HG03575 (cell line): ENCODE data around the gene BMPER.

ENCODE experiments used
- ATAC-seq: cut with Tn5 transposase; IDR thresholded peaks from one replicate; pipeline ENCODE4 v1.9.1; 2021; ENCODE audit not compliant: unreplicated experiment, insufficient number of reproducible peaks, low FRiP score; ENCODE audit errors: extremely low read depth

The BMPER gene

DNA sequence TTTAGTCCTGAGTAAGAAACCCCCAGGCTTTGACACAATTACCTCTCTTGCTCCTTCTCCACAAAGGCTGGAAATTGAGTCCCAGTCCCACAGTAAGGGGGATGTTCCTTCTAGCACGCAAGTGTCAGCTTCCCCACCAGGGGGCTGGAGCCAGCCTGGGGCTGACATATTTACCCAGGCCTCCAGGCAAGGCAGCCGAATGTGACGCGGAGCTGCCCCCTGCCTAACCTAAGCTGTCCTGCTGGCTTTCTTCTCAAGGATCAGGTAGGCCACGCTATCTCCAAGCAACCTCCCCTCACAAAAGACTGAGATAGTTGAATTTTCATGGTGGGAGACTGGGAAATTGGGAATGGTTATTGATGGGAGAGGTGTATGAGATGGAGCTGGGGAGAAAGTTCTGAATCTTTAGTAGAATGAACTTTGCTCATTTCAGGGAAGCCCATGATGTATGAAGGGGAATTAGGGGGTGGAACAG is 19.2 kb upstream of the BMPER start:
- no peak for ATAC-seq

DNA sequence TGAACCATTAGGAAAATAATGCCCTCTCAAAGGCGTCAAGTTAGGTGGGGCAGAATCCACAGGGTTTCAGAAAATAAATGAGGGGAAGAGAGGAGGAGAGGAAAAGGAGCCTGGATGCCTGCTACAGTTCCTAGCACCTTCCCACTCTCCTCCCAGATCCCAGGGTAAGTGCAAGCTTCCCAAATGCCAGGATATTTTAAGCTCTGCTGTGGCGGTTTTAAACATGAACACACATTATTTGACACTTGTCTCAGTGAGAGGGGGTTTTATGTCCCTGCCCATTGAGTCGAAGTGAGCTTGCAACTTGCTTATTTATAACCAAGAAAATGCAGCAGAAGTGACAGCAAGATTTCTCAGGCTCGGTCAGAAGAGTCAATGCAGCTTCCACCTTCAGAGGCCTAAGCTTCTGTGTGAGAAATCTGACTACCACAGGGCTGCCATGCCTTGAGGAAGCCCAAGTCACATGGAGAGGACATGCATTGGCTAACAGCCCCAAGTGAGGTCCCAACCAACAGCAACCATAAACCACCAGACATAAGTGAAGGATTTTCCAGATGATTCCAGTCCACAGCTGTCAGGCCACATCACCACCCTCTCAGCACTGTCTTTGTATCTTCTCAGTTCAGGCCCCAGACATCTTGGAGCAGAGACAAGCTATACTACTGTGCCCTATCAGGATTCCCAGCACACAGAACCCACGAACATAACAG is 17.9 kb upstream of the BMPER start:
- no peak for ATAC-seq

DNA sequence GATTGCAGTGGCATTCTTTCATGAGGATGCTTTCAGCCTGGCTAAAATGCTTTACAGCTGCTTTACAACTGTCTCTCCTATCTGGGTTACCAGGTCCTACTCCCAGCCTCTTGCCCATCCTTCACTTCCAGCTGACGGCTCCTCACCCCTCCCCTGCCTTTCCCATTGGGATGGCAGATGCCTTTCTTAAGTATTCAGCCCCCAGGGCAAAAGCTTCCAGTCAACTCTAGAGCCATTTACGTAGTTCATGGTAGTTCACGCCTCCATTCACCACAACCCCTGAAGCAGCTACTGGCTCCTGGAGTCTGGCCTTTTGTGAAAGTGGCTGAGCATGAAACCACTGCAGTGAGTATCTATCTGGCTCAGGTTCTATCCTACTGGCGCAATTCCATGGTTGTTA is 17.2 kb upstream of the BMPER start:
- ATAC-seq = no peak

DNA sequence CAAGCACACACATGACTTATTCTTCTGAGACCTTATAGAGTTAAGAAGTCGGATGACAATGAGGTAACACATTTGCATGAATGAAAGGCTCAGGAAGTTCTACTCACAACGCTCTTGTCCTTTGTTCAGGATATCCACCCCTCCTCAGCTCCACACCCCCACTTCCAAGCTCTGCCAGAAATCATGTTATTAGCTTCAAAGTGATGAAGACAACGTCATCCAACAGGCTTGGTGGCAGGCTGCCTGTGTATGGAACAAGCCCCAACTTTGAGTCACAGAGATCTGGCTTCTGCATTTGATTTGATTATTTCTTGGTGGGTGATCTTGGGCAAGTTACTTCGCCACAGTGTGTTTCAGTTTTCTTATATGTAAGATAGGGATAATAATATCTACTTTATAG is 12.4 kb upstream of the BMPER start:
- no peak for ATAC-seq

DNA sequence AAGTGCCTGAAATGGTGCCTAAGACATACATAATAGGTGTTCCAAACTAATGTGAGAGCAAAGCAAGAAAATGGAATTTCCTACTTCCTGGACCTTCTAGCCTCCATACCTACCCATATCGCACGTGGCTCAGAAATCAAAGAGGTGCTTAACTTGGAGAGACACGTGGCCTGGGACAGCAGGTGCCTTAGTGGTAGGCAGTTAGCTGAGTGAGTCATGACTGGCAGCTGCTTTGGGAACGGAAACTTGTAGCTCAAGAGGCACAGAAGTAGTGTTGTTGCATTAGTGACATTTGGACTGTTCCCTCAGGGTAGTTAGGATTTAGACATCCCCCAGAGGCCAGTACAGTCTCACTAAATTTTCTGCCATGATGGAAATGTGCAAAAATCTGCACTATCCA is 12.0 kb upstream of the BMPER start:
- ATAC-seq = no peak

DNA sequence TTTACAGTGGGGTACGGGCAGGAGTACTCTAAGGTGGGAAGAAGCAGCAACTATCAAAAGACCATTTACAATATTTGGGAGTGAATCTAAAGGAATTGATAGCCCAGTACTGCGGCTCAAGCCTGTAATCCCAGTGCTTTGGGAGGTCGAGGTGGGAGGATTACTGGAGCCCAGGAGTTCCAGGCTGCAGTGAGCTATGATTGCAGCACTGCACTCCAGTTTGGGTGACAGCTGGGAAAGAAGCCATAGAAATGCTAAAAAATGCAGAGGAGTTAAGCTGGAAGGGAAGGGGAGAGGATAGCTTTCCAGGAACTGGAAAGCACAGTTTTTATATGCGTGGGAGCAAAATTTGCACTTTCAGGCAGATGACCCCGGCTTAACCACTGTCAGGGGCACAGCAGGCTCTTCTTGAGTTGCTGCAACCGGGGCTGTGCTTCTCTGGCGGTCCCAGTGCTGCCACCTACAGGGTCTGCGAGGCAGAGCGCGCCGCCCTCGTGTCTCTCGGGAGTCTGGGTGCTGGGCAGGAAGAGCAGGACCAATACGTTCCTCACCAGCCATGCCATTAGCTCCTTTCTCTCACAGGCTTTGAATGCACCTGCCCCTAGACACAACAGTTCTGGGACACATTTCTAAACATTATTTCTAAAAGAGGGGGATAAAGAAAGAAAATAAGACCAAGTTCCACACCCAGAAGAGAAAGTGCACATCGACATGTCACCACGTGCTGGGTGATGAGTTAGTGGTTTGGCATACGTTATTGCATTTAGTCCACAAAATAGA is 10.1 kb upstream of the BMPER start:
- no peak for ATAC-seq

DNA sequence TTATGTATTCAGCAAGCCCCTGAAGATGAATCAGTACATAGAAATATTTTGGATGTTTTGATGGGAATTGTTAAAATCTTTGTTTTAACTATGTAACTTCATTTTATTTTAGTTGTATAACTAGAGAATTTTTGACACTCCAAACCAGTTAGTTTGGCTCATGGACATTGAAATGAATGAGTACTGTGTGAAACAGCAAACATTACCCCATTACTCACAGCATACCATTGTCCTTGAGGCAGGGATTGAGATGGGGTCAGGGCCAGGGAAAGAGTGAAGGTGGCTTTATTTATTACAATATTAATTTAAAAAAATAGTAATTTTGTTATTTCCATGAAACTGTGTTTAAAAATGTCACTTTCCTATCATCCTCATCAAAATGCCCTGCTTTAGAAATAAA is 4.8 kb upstream of the BMPER start:
- ATAC-seq = no peak

DNA sequence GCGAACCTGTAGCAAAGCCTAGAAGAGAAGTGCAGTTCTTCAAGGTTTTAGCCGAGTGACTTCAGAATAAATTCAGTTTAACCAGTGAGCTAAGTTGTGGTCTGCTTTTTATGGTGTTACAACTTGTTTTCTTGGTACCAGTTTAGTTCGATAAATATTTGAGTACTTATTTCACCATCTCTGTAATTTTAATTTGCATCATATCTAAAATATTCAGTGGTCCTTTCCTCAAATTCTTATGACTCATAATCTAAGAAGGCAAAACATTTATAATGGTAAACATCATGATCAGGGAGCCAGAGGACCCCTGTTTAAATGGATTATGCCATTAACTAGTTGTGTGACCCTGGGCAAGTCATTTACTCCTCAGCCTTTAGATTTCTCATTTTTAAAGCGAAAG is 4.1 kb upstream of the BMPER start:
- no peak for ATAC-seq

DNA sequence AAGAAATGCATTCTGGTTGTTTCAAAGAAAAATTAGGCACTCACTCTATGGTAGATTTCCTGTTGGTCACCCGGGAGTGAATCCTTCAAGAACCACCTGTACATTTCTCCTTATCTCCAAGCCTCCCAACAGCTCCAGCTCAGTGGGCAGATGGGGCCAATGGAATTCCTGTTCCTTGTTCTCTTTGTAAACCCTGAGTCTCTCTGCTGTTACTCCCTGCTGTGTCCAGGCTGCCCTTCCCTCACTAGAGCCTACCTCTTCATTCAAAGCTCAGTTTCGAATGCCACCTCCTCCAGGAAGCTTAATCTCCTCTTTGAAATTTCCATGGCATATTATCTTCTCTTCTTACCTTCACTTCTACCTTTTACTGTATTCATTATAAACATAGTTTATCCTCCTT is 3.5 kb upstream of the BMPER start:
- no peak for ATAC-seq

DNA sequence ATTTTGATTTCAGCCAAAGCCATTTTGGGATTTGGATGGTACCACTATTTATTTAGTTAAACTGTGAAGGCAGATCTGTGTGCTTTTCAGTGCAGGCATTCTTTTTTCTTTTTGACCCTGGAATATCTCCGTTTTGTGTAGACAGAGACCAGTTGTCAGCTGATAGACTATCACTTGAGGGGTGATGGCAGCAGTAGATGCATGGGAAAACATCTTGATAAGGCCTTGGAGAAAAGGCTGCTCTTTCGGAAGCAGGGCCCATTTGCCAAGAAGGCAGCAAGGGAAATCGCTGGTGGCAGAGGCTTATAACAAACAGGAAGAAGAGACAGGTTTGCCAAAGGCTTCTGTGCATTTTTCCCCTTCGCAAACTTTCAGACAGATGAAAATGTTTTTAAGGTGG is 2.6 kb upstream of the BMPER start:
- no peak for ATAC-seq

DNA sequence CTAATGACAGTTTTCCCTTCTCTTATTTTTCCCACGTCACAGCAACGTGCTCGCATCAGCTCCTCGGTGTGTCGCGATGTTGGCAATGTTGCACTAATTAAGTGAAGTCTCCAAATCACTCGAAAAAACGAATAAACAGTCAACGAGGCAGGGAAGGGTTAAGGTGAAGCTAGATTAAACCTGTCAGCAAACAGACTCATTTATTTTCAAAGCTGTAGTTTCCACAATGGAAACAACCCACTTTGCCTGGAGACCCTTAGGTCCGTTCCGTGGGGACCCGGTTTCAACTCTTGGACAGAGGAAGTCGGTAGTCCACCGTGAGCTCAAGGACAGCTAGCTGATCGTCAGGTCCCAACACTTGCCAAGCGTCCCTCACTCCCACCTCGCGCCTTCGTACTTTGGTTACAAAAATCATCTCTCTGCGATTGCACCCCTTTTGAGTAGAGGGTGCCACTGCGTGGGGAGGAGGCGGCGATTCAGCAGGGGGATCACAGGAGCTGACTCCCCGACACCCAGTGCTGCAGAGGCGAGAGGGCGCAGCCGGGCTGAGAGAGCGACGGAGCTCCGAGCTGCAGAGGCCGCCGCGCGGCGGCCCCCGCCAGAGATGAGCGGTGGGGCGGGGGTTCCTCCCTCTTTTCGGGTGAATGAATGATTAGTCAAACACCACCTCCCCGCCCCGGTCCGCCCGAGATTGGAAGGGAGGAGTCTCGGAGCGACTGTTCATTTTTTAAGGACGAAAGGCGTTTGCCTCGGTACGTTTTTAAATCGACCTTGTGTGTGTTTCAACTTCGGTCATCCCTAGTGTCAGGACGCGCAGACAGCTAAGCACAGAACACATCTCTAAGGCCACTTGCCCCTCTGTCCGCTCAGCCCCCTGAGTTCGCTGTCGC is 1.3 kb upstream of the BMPER start:
- ATAC-seq = no peak

DNA sequence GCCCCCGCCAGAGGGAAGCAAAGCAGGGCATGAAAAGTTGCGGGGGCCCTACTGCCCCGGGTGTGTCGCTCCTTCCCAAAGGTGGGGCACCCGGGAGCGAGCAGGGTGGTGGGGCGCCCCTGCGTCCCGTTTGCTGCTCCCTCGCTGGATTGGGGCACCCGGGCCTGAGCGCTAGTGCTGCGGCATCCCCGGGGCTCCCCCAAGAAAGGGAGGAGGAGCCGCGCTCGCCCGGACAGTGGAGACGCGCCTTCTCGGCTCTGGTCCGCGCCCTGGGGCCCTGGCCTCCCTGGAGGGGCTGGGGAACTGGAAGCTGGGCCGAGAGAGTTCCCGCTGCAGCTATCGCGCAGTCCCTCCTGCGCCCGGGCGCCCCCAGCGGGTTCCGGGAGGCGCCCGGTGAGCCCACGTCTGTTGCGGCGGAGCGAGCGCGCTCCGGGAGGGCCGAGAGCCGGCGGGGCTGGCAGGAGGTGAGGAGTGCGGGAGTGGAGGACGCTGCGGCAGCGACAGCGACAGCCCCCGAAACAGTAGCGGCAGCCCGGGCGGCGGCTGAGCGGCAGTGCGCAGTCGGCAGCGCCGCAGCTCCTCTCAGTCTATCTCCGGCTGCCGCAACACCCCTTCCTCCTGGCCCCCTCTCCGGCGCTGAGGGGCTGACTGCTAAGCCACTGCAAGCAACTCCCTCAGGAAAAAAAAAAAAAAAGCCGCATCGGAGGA is 504 bp upstream of the BMPER start:
- ATAC-seq = no peak

DNA sequence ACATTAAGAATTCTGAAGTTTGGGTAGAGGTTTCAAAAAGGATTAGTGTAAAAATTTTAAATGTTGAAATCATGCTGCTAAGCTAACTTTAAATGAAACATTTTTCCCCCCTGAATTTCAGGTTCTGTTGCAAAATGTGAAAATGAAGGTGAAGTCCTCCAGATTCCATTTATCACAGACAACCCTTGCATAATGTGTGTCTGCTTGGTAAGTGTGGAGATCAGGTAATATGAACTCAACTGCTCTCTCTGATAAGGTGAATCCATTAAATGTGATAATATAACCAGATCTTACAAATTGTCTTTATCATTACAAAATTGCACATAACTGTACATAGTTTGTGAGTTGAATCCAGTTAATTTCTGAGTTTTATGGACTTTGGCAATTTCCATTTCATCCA is 1.4 kb downstream of the BMPER start:
- ATAC-seq = no peak

DNA sequence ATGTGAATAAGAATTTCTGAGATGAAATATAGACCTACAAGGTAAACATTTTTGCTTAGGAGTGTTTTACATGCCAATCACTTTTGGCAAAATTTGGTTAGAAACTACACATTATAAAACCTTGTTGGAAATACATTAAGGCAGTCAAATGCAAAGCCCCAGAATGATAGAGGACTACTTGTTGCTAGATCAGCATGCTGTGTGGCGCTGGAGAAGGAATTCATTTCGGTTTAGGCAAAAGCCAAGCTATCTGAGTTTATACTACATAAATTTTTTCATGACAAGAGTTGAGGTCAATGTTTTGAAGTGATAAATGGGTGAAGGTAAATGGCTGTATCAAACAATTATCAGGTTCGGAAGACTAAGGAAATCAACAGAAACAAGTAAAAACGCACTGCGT is 2.3 kb downstream of the BMPER start:
- no peak for ATAC-seq

DNA sequence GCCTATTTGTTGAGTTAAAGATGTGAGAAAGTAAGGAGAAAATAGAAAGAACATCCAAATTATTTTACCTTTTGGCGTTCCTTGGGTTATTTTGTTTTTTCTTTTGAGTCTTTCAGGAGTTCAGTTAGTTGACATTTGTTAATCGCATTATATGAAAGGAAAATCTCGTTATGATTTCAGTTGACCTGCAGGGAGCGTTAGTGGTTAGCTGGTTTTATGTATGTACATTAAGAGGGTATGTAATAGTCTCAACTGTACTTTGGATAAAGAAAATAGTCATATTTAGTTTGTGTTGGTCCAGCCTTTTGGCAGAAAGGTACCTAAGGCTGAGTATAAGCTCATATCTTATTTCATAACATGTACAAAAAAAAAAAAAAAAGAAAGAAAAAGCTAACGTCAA is 4.0 kb downstream of the BMPER start:
- no peak for ATAC-seq

DNA sequence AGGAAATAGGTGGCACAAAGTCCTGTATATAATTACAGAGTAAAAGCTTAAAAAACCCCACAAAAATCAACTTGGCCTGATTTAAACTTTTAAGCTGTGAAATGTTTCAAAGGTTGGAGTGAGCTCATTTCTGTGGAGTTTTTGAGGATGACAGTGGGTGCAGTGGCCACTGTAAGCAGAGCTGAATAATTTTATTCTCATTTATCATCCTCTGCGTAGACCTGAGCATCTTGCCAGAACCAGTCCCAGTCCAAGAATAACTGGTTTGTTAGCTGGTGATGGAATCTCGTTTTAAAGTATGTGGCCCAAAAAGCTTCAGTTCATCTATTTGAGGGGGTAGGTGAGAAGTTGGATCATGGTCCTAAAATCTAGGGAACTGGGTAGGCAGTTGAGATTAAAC is 4.4 kb downstream of the BMPER start:
- ATAC-seq = no peak

DNA sequence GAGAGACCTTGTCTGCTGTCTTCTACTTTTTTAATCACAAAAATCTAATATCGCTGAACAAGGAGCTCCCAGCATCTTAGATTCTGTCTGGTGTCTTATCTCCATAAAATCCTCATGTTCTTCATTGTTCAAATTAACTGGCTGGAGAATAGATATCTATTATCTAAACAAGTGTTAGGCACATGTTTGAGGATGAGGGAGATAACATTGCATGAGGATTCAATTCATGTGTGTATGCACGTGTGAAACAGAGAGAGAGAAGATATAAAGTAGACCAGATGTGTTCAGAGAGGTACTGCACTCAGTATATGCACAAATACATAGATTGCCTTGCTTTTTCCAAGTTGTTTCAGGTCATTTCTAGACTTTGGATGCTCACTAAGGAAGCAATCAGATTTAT is 5.4 kb downstream of the BMPER start:
- ATAC-seq = no peak

DNA sequence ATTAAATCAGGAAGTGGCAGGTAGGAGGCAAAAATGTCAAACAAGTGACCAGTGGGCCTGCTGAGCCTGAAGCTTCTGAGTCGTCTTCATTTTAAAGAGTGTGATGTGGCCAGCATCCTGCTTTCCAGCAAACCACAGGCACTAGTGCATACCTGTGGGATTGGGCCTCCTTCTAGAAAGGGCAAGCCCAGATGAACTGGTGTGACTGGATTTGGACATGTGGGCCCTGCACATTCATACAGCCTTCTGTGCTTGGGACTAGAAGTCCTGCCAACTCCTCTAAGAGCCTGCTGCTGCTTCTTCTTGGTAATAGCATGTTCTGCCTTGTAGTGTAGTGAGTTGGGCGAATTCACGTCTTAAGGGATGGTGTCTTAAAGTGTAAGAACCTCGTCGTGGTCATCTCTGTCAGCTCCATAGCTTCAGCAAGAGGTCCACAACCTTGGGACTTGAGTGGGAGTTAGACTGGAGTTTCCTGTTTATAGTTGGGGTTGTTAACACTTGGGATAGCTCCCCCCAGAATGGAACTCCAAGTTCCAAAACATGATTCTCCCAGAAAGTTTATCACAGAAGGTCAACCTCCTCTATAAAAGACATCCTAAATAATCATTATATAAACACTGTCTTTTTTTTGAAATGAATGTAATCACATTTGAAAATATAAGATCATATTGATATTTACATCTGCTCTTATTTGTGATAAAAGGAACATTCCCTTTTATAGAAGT is 11.2 kb downstream of the BMPER start:
- ATAC-seq = no peak

DNA sequence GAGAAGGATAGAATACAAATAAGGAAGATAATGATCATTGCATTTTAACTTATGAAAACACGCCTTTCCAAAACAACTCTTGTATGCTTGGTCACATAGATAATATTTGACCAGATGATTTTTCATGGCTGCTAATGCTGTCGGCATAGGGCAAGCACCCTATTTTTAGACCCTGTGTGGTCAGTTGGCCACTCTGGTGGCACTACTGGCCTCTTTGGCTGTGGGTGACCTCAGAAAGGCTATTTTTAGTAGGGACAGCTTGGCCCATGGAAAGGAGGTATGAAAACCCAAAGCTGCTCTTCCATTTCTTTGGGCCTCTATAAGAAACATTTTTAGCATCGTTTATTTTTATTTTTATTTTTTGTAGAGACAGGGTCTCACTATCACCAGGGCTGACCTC is 12.3 kb downstream of the BMPER start:
- no peak for ATAC-seq
